SW 1271 (cell line): ENCODE data around the gene SLC38A3.
"Not testable (repeated sequence)": the region's sequence is repeated elsewhere in the genome, so short reads cannot be mapped to it uniquely, and the experiment has no call there.

Source experiments
- DNase-seq, 2 experiments: peaks; one replicate each; lab custom pipeline; 2025; lab: John Stamatoyannopoulos, UW

Gene SLC38A3

GRCh38 chr3:50250514-50250913 lies 45.4 kb downstream of the SLC38A3 start:
- no peak for DNase-seq

- no peak for DNase-seq
Observed at GRCh38 chr3:50251220-50251619, 46.1 kb downstream of the SLC38A3 start.

DNA sequence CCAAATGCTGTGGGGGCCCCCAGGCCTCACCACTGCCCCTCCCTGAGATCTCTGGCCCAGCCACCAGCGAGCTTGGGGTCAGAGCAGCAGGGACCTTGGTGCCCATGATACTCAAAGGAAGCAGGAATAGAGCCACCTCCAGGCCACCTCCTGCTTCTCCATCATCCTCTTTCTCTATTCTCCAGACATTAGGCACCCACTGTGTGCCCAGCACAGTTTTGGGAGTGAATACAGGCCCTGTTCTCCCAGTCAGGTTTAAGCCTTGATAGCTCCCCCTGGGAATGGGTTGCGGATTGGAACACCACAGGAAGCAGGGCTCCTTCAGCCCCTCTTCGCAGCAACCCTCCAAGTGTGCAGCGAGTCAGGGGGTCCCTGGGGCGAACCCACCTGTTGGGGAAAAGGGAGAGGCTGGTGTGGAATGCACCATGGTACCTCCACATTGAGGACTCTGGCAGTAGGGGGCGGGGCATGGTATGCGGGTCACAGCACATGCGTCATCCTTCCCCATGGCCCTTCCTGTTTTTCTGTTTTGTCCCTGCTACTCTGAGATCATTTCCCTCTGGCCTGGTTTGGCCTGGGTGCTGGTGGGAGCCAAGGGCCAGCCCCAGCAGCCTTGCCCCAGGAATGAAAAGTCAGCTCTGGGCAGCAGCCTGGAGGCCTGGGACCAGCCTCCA lies 49.6 kb downstream of the SLC38A3 start:
- peak in 1 of 2 experiments; percentile 20 for DNase-seq

DNA sequence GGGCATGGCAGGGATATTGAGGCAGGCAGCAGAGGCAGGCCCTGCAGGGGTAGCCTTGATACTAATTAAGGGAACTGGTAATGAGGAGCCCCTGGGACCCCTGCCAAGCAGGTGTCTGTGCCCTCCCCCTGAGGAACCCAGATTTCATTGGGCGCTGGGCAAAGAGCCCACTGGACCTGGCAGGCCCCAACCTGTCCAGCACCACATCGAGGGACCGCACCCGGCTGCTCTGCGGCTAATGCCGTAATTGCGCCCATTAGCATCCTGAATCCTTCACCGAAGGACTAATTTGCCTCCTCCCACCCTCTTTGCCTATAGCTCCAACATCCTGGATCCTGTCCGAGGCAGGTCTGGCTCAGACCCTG lies 50.2 kb downstream of the SLC38A3 start:
- no peak for DNase-seq

DNA sequence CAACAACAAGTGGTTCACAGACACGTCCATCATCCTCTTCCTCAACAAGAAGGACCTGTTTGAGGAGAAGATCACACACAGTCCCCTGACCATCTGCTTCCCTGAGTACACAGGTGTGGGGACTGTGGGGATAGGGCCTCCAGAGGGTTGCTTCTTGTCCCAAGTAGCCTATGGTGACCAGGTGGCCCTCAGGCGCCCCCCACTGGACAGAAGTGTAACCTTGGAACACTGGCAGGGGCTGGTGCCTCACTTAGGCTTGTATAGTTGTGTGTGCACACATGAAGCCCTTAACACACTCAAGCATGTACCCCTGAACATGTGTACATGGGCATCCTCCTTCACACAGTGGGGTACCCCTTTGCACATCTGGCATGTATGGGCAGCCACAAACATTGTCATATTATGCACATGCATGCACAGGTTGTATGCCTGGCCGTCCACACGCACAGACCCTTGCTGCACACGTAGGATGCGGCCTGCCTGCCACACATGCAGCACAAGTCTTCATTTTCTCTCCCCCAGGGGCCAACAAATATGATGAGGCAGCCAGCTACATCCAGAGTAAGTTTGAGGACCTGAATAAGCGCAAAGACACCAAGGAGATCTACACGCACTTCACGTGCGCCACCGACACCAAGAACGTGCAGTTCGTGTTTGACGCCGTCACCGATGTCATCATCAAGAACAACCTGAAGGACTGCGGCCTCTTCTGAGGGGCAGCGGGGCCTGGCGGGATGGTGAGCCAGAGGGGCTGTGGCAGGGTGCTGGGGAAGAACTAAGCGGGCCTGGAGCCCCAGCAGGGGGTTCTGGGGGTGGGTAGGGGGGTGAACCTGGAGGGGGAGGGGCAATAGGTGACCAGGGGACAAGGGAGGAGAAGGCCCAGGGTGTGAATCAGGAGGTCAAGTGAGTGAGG lies 52.2 kb downstream of the SLC38A3 start:
- no peak for DNase-seq

GRCh38 chr3:50258029-50258680 lies 53.1 kb downstream of the SLC38A3 start:
- DNase-seq: no peak

DNA sequence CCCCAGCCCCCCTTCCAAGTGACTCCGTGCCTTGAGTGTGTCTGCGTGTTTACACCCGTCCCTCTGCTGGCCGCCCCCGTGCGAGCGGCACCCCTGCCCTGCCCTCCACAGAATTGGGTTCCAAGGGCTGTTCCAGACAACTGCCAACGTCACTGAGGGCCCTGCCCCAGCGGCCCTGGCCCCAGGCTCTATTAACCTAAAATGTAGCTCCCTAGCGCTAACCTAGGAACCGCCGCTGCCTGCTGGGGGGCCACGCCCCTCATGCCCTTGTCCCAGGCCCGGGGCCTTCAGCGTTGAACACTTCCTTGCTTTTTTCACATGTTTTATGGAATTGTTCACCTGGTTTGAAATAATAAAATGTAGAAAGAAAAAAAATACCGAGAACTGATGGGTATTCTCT lies 53.9 kb downstream of the SLC38A3 start:
- no peak for DNase-seq

- no peak for DNase-seq
Observed at GRCh38 chr3:50259432-50260026, 54.5 kb downstream of the SLC38A3 start.

GRCh38 chr3:50260027-50260941 lies 55.2 kb downstream of the SLC38A3 start:
- DNase-seq: peak; percentile 51 to 82

- DNase-seq: no peak
Observed at GRCh38 chr3:50260942-50261441, 55.9 kb downstream of the SLC38A3 start.

- no peak for DNase-seq
Observed at GRCh38 chr3:50261505-50261904, 56.4 kb downstream of the SLC38A3 start.

DNA sequence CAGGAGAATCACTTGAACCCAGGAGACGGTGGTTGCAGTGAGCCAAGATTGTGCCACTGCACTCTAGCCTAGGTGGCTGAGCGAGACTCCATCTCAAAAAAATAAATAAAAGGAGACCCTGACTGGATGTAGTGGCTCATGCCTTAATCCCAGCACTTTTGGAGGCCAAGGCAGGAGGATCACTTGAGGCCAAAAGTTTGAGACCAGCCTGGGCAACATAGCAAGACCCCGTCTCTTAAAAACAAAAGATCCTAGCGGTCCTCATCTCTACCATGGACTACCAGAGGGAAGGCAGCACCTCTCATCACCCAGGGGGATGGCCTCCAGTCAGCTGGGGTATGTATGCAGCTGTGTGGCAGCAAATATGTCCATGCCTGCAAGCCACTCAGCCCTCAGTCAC lies 57.1 kb downstream of the SLC38A3 start:
- DNase-seq: not testable (repeated sequence)

DNA sequence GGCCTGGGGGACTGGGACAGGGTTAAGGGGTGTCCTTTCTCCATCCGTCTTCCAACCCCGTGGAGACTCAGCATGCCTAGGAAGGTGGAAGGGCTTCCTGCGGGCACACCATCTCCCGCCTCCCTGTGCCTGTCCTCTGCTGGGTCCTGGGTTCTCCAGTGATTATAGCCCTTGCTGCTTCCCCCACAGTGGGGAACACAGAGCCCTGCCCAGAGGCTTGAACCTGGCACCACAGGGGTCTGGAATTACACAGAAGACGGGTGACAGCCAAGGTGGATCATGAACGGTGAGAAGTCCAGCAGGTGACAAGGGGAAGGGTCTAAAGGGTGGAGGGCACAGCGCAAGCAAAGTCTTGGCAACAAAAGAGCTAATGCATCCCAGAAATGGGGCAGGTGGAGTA lies 57.7 kb downstream of the SLC38A3 start:
- no peak for DNase-seq

GRCh38 chr3:50263478-50264382 lies 58.7 kb downstream of the SLC38A3 start:
- no peak for DNase-seq

- peak in 1 of 2 experiments; percentile 7 for DNase-seq
Observed at GRCh38 chr3:50264383-50264963, 59.4 kb downstream of the SLC38A3 start.

DNA sequence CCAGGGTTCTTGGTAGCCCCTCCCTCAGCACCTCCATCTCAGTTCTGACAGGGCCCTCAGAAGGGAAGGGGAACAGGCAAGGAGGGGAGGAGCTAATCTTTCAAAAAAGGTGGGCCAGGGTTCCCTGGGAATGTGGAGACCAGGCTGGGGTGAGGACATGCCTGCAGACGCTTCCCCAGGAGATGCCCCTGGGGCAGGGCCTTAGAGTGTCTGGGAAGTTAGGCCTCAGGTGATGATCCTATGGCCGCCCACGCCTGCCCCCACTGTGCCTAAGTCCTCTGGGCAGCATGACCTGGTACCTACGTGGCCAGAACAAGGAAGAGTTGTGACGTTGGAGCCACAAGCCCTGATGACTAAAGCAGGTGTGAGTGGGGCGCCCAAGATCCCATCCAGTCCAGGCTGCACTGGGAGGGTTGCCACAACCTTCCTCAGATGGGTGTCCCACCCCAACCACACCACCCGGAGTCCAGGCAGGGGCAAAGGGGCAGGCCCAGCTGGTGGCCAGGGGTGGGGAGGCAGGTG lies 60.0 kb downstream of the SLC38A3 start:
- DNase-seq: no peak

- no peak for DNase-seq
Observed at GRCh38 chr3:50265571-50265970, 60.5 kb downstream of the SLC38A3 start.

DNA sequence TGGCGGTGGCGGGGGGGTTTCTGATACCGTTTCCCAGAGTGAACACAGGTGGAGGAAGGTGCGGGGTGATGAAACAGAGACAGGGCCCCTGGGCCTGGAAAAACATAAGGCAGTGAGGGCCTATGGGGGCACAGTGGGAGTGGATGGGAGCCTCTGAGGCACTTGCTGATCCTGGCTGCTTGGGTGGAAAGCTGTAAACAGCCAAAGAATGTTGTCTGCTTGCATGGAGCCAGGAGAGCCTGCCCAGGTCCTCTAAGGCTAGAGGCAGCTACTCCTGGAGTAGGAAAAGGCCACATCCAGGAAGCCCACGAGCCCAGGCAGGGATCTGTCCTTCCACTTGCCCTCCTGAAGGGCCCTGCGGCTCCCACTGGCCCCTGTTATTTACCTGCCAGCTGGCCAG lies 60.9 kb downstream of the SLC38A3 start:
- DNase-seq: no peak

DNA sequence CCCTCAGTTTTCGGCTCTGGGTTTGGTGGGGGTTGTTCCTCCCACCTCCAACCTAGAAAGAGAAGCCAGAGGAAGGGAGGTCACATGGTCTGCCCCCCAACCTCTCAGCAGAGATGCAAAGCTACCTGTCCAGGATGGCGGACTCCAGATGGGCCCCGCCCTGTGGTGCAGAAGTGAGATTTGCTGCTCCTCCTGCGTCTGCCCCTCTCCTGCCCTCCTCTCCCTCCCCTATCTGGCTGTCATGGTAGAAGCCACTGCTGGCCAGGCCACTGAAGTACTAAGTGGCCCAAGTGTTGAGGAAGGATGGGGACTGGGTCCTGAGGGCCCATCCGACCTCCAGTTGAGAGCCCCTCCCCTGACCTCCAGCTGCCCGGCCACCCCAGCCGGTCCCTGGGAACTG lies 61.8 kb downstream of the SLC38A3 start:
- no peak for DNase-seq
